ENCODE data around the gene HYOU1. TPM values are rescaled to one million over a fixed set of nuclear protein-coding genes. Genes with fewer than 3 reads are reported as not detected.
A peak's percentile ranks its signal among the peaks of the same experiment; 100 is the strongest.

HYOU1 gene
- total and polyA plus RNA-seq, 2 experiments from 2014 or later: 48.2 to 229 TPM

DNA sequence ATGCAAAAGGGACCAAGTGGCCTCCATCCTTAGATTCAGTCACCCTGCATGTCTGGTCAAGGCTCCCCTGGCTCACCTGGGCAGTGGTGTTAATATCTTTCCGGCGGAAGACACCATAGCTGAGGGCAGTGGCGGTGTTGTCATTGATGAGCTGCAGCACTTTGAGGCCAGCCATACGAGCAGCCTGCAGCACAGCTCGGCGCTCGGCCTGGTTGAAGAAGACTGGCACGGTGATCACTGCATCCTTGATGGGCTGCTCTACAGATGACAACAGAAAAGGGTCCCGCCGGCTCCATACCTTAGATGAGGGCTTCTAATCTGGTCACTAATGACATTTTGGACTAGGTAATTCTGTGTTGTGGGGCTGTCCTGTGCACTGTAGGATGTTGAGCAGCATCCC lies 2.6 kb downstream of the HYOU1 start:
- Mint-ChIP-seq H3K4me1 (peaks cover 14% of the 10 kb centered on the region), H3K27ac (no peak overlapping the region), H3K36me3 (ENCODE audit: low read depth) (peaks cover 76% of the 10 kb centered on the region), H3K27me3 (ENCODE audit: insufficient read depth, low read depth, poor library complexity) (peaks cover 17% of the 10 kb centered on the region), H3K4me3 (peak overlapping the region; percentile 50; the same call in 2 of the 3 replicates), H3K9me3 (peaks cover 7% of the 10 kb centered on the region; the same call in 1 of the 3 replicates)
- H3K4me1 ChIP-seq (ENCODE audit: insufficient read depth): peaks cover 14% of the 10 kb centered on the region
- ATAC-seq (no peak), DNase-seq (ENCODE audit: low spot score) (no peak)
- H3K27me3 ChIP-seq (ENCODE audit: insufficient read depth): no peaks in the 10 kb centered on the region
- no peaks in the 10 kb centered on the region for H3K9me2 ChIP-seq (ENCODE audit: insufficient read depth)
- no peak for TF ChIP-seq ZNF331 (CRISPR knock-in tag; IDR thresholded peaks at IDR 0.05; ENCODE audit: low read depth)
- TF ChIP-seq JUNB (IDR thresholded peaks at IDR 0.05; ENCODE audit: unreplicated experiment): no peak
- no peak for TF ChIP-seq ZNF462 (CRISPR knock-in tag; IDR thresholded peaks at IDR 0.05)
- TF ChIP-seq EZH2 (IDR thresholded peaks at IDR 0.05; ENCODE audit: low read depth, unreplicated experiment): no peak
- no peak for TF ChIP-seq CREB1 (CRISPR knock-in tag; IDR thresholded peaks at IDR 0.05; ENCODE audit: low read depth)
- TF ChIP-seq, protein P1, sequence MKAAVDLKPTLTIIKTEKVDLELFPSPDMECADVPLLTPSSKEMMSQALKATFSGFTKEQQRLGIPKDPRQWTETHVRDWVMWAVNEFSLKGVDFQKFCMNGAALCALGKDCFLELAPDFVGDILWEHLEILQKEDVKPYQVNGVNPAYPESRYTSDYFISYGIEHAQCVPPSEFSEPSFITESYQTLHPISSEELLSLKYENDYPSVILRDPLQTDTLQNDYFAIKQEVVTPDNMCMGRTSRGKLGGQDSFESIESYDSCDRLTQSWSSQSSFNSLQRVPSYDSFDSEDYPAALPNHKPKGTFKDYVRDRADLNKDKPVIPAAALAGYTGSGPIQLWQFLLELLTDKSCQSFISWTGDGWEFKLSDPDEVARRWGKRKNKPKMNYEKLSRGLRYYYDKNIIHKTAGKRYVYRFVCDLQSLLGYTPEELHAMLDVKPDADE (IDR thresholded peaks at IDR 0.05): no peak
- TF ChIP-seq POLR2AphosphoS5 (IDR thresholded peaks at IDR 0.05; ENCODE audit: low read depth): no peak
- TF ChIP-seq ZNF114 (CRISPR knock-in tag; IDR thresholded peaks at IDR 0.05): no peak
- no peak for TF ChIP-seq EZH2phosphoT487 (IDR thresholded peaks at IDR 0.05; ENCODE audit: unreplicated experiment)
- no peak for TF ChIP-seq STAT1 (IDR thresholded peaks at IDR 0.05; ENCODE audit: unreplicated experiment)
- TF ChIP-seq, protein P2, sequence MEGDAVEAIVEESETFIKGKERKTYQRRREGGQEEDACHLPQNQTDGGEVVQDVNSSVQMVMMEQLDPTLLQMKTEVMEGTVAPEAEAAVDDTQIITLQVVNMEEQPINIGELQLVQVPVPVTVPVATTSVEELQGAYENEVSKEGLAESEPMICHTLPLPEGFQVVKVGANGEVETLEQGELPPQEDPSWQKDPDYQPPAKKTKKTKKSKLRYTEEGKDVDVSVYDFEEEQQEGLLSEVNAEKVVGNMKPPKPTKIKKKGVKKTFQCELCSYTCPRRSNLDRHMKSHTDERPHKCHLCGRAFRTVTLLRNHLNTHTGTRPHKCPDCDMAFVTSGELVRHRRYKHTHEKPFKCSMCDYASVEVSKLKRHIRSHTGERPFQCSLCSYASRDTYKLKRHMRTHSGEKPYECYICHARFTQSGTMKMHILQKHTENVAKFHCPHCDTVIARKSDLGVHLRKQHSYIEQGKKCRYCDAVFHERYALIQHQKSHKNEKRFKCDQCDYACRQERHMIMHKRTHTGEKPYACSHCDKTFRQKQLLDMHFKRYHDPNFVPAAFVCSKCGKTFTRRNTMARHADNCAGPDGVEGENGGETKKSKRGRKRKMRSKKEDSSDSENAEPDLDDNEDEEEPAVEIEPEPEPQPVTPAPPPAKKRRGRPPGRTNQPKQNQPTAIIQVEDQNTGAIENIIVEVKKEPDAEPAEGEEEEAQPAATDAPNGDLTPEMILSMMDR (conservative IDR thresholded peaks at IDR 0.05; ENCODE audit: low read depth in 2 of 2): no peak
- no peak overlapping the region for H2AFZ ChIP-seq
- H3K36me3 ChIP-seq (ENCODE audit: insufficient read depth): peaks cover 52% of the 10 kb centered on the region
- H3K4me2 ChIP-seq: no peak overlapping the region
- H3K27ac ChIP-seq (ENCODE audit: low read depth): no peak overlapping the region
- peaks cover 16% of the 10 kb centered on the region for H3F3A ChIP-seq (replicated peaks; ENCODE audit: low read depth)
- no peak overlapping the region for H3K4me3 ChIP-seq
- H3K79me2 ChIP-seq (replicated peaks; ENCODE audit: insufficient read depth): peaks cover 43% of the 10 kb centered on the region
- peaks cover 31% of the 10 kb centered on the region for H4K20me1 ChIP-seq (replicated peaks; ENCODE audit: insufficient read depth)
